ENCODE data around the gene TNIK.
A peak's percentile ranks its signal among the peaks of the same experiment; 100 is the strongest.

The TNIK gene

DNA sequence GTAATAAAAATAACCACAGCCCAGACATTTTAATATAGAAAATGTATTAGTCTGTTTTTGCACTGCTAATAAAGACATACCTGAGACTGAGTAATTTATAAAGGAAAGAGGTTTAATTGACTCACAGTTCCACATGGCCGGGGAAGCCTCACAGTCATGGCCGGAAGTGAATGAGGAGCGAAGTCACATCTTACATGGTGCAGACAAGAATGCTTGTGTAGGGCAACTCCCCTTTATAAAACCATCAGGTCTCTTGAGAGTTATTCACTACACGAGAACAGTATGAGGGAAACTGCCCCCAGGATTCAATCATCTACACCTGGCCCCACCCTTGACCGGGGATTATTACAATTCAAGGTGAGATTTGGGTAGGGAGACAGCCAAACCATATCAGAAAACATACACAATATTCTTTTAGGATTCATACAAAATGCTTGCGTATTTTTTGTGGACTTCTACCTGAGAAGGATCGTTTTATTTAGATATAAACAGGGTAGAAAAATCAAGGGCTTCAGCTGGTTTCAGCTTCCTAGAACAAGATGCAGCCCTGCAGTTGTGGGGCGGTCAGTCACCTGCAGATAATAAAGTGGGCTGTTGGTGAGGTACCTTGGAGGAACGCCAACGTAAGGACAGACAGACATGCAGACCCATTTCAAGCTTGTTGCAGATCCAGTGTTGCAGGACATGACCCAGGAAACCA, 101.9 kb downstream of the TNIK start:
- DNase-seq (ENCODE audit: low spot score): no peak

- DNase-seq (ENCODE audit: low spot score): no peak
These were observed 102.5 kb downstream of the TNIK start for GRCh38 chr3:171357721-171358120.

DNA sequence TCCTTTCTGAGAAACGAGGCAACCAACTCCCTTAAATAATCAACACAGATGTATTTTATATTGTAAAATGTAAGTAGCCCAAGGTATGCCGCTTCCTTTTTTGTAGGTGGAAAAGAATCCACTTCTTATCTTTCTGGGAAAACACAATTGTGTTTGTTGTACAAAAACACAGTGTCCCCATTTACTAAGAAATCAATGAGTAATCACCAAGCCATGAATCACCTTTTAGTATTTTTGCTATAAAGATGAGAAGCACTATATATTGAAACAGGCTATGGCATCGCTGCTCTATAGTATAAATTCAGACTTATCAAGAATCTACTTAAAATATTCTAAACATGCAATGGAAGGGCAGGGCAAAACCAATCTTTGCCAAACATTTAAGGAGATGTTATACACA, 104.0 kb downstream of the TNIK start:
- peak; percentile 39 for DNase-seq (ENCODE audit: low spot score)

GRCh38 chr3:171354706-171355582, 105.3 kb downstream of the TNIK start:
- DNase-seq (ENCODE audit: low spot score): no peak

- DNase-seq (ENCODE audit: low spot score): no peak
These were observed 106.0 kb downstream of the TNIK start for GRCh38 chr3:171354049-171354705.

DNA sequence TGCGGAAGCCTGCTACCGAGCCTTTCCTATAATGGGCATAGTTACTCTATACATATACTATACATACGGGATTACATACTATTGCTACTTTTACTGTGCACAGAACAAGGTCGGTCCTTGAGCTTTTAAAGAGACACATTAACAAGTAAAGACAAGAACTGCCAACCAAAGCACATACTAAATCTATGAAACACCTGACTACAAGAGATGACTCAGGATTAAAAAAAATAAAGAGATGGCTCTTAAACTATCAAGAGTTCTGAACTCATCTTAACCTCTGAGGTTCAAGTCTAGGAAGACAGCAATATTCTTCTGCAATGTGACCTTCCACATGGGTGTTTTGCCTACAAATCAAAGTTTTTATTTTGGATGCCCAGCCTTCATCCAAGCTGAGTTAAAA, 106.8 kb downstream of the TNIK start:
- no peak for DNase-seq (ENCODE audit: low spot score)

GRCh38 chr3:171352387-171352935, 107.7 kb downstream of the TNIK start:
- DNase-seq (ENCODE audit: low spot score): no peak

DNA sequence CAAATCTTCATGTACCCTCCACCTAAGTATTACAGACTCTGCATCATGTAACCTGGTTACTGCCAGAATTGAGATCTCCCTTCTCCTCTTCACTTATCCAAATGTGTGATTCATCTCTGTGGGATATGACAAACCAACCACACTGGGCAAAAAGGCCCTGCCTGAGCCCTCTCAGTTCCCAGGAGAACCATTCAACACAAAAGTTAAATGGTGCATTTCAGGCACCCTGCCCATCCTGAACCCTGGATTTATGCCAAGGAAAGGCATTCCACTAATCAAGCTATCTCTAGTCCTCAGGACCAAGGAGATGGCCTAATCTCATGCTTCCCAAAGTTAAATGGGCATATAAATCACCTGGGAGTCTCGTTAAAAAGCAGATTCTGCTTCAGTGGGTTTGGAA, 108.5 kb downstream of the TNIK start:
- no peak for DNase-seq (ENCODE audit: low spot score)

DNA sequence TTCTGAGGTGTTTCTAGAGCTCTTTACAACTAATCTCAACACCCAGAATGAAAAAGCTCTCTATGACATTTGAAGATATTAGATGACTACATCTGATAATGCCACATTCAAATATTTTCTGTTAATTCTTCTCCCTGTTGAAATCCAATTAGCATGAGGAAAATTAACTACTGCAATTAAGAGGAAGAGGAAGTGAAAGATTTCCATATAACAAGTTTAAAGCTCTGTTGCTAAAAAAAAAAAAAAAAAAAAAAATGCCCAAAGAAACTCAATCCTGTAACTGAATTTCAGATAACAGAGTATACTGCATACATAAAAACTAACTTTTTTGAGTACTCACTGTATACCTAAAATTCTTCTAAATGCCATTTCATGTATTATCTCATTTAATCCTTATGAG, 109.8 kb downstream of the TNIK start:
- no peak for DNase-seq (ENCODE audit: low spot score)

GRCh38 chr3:171349392-171349791, 110.8 kb downstream of the TNIK start:
- DNase-seq (ENCODE audit: low spot score): no peak

DNA sequence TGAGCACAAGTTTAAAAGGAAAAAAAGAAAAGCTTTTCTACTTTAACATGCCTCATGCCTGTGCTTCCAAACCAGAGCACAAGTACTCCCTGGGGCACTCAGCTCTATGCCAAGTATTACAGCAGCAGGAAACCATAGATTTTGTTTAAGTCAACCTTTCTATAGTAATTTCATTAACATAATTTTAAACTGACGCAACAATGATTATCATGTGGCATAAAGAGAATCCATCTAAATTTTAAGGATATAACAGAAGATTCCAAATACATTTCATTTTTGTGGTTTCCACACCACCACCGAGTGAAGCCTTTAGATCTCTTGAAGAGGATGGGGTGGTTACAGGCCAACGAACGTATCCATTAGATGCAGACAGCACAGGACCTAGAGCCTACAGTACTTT, 112.1 kb downstream of the TNIK start:
- DNase-seq (ENCODE audit: low spot score): no peak

- no peak for DNase-seq (ENCODE audit: low spot score)
These were observed 112.7 kb downstream of the TNIK start for GRCh38 chr3:171347301-171348039.

DNA sequence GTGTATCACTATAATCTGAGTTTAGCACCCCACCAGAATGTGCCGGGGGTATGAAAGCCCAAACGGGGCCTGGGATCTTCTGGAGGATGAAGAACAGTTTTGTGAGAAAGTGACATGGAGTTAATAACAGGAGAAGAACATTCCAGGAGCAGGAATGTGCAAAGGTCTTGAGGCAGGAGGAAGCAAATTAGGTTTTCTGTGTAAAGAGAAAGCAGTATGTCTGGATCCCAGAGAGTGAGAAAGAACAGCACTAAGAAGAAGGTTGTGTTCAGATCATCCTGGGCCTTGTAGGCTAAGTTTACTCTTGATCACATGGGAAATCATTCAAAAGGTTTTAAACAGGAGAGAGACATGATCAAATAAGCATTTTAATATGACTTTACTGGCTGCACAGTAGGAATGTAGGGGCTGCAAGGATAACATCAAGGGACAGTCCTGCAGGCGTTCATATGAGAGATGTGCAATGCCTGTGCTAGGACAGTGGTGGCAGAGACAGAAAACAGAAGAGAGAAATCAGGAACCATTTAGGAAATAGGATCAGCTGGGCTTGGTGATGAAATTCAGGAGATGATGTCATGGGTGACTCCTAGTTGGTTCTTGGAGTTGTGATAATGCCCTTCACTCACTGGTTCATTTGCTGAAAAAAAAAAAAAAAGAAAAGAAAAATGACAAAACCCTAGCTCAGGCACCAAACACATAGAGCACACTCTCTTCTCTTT, 113.5 kb downstream of the TNIK start:
- no peak for DNase-seq (ENCODE audit: low spot score)

DNA sequence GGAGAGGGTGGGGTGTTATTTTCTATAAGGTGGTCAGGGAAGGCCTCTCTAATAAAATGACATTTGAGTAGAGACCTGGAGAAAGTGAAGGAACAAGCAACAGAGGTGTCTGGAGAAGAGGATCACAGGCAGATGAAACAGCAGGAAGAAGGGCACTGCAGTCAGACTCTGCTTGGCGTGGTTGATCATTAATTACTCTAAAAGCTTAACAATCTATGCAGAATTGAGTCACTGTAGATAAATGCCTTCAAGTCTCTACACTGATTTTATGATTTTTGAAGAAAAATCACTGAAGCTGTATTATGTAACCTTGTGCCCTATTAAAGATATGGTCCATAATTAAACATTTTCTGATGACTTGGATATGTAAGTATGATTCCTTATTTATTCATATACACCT, 114.2 kb downstream of the TNIK start:
- no peak for DNase-seq (ENCODE audit: low spot score)

DNA sequence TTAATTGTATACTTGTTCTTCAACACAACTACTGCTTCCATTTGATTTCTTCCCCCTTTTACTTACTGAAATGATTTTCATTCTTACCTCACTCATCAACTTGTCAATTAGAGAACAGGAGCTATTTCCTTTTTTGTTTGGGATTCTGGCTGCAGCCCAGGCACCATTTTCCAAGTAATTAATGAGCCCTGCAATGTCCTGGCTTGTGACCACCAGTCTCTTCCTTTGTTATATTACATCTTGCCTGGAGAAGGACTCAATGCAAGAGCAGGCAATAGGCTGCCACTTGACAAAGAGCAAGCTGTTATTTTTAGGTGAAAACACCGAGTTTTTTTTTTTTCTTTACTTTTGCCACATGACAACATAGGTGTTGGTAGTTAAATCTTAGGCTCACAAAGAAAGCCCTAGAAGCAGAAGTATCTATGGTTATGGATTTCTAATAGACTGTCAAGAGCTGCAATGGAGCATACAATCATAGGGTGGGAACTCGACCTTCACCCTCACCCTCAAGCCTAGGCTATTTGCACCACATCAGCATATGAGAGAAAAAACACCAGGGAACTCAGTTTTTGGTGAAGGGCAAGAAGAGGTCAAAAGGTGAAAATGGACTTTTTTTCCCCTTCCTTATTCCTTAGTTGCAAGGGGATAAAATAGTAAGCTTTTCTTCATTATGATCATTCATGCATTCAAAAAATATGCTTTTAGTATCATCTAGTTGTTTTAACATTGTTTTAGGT, 114.9 kb downstream of the TNIK start:
- DNase-seq (ENCODE audit: low spot score): no peak

- DNase-seq (ENCODE audit: low spot score): no peak
These were observed 116.5 kb downstream of the TNIK start for GRCh38 chr3:171343693-171344092.

GRCh38 chr3:171342783-171343420, 117.3 kb downstream of the TNIK start:
- DNase-seq (ENCODE audit: low spot score): no peak

DNA sequence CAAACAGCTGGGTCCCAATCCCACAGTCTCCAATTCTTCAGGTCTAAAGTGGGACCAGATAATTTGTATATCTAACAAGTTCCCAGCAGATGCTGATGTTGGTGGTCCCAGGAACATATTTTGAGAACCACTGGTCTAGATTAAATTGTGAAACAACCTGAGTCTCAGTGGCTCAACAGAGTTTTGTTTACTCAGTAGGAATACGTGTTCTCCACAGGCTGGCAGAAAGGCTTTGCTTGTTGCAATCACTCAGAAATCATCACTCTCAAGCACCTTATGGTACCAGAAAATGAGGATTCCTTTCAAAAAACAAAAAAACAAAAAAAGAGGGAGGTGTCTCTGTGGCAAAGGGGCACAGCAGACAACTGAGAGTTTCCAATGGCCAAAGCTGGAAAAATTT, 118.0 kb downstream of the TNIK start:
- DNase-seq (ENCODE audit: low spot score): no peak

DNA sequence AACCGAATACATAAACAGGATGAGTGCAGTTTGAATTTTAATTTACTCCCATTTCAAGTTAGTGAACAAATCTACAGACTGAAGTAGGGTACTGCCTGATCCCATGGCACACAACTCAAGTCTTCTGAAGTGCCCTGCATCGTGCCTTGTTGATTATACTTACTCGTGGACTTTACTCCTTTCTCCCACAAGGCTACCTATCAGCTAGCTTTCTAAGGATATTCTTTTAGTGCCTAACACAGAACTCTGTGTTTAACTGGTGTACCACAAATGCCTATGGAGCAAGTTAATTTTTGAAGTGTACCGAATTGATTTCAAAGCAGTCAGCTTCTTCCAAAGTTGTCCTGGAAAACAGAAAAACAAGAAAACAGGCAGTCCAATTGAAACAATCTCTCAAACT, 119.8 kb downstream of the TNIK start:
- DNase-seq (ENCODE audit: low spot score): no peak

DNA sequence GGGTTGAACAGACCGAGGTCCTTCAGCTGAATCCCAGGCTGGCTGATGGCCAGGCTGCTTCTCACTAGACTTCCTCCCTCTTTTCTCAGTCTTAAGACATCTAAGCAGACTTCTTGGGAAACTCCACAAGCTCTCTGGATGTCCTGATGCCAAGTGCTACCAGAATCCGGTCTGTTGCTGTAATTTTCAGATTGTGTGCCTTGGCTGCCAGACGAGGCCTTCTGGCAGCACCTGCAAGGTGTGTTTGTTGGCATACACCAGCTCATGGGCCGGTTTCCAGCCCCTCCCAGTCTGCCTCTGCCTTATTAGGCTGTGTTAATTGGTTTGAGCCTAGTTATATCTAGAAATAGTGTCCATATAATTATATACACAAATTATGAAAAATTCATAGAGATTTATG, 120.6 kb downstream of the TNIK start:
- DNase-seq (ENCODE audit: low spot score): no peak
